ENCODE data around the gene LDB3.

DNA sequence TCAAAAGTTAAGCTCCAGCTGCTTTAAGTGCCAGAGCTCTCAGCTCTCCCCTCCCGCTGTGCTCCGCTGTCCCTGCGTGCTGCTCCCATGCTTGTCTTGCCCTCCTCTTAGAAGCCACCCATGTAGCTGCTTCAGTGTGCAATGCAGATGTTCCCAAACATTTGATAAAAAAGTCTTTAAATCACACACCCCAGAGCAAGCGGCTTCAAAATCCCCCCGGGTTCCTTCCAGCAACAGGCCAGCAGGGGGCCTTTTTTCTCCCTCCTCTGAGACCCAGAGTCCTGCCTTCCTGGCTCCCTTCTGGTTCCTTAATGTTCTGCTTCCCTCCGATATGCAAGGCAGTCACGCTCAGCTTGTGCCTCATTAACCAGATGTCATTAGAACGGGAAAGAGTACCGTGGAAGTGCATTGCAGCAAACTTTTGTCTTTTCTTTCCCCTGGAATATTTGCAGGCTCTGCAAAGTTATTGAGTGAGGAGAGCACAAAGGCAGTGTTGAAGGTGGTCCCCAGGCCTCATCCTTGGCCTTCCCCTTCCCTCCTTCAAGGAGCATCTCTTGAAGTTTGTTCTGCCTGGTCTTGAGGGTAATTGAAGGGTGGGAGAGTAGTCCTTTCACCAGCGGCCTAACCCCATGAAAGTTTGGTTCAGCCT lies 25.5 kb downstream of the LDB3 start:
- TF ChIP-seq CTCF (conservative IDR thresholded peaks at IDR 0.05 in 1 of 2, IDR thresholded peaks at IDR 0.05 in 1 of 2; ENCODE audit: low read depth in 1 of 2, low read length in 2 of 2) (peak; percentile 71 to 78), EZH2 (IDR thresholded peaks at IDR 0.05; ENCODE audit: low read length, missing control alignments) (no peak)

All from fibroblast of lung (primary cell).